ENCODE measurements around the gene SLC12A7.
"Not testable (repeated sequence)": the region's sequence is repeated elsewhere in the genome, so short reads cannot be mapped to it uniquely, and the experiment has no call there.

Gene SLC12A7

DNA sequence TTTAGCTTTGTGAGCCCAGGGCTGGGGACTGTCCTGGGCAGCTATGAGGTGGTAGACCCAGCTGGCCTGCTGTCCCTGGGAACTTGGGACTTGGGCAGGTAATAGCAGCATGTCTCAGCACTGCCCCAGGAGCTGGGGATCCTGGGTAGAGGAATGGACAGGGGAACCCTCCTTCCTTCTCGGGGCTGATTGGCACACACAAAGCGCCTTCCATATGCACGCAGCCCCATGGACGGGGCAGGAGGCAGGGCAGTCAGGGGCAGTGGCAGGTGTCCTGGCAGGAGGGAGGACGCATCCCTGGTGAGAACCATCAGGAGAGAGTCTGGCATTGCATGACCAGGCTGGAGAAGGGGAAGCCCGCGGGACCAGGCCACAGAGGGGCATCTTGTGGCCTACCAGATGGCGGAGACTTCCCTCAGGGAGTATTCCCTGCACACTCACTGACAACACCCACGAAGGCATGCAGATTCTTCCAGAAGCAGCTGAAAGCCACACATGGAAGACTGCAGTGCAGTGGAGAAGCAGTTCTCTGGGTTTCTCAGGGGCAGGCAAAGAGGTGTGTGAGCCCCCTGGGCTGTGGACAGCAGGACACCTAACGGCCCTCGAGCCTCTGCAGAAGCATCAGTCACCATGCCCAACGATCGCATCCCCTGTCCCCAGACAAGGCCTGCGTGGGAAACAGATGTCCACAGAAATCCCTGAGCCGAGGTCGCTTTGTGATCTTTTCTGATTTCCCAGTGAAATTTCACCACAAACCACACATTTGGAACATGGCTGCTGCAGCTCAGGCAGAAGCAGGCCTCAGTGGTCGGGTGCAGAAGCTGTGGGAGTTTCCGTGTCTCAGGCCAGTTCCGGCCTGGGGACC is 110.2 kb downstream of the SLC12A7 start:
- no peaks in the 10 kb centered on the region for H3K9me3 ChIP-seq (ENCODE audit: control insufficient read depth, insufficient read depth, low read length)
- H3K9ac ChIP-seq (ENCODE audit: low read depth, low read length), result no peak overlapping the region
- H3K4me1 ChIP-seq (ENCODE audit: insufficient read depth, low read length), result peaks cover 5% of the 10 kb centered on the region; the same call in 1 of the 2 replicates

DNA sequence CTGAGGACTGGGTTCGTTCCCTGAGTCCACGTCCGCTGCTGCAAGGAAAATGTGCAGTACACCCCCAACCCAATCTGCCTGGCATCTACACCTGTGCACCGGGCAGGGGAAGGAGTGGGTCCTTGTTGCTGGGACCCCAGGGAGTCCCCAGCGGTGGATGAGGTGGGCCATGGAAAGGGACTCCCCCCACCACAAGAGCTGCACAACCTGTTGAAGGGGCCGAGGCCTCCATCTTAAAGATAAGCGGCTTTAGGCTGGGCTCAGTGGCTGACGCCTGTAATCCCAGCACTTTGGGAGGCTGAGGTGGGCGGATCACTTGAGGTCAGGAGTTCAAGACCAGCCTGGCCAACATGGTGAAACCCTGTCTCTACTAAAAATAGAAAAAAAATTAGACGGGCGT is 111.0 kb downstream of the SLC12A7 start:
- H3K9ac ChIP-seq (ENCODE audit: low read depth, low read length); H3K36me3 ChIP-seq (ENCODE audit: insufficient read depth, low read length); H3K4me1 ChIP-seq (ENCODE audit: insufficient read depth, low read length); H3K9me3 ChIP-seq (ENCODE audit: control insufficient read depth, insufficient read depth, low read length): not testable (repeated sequence)

More for the DNA sequence above, 110.2 kb downstream of the SLC12A7 start:
- H3K36me3 ChIP-seq (ENCODE audit: insufficient read depth, low read length), result no peaks in the 10 kb centered on the region
